Embryonic facial prominence (tissue), 1 donor: Measurements from ENCODE around the gene ADCY2.
A peak's percentile ranks its signal among the peaks of the same experiment; 100 is the strongest.

ENCODE experiments used
- DNase-seq: peaks from one replicate; pipeline ENCODE4 v3.0.0-alpha.2; 2016; ENCODE audit errors: extremely low spot score

Gene ADCY2

GRCh38 chr5:7741415-7742065, 345.6 kb downstream of the ADCY2 start:
- no peak for DNase-seq

DNA sequence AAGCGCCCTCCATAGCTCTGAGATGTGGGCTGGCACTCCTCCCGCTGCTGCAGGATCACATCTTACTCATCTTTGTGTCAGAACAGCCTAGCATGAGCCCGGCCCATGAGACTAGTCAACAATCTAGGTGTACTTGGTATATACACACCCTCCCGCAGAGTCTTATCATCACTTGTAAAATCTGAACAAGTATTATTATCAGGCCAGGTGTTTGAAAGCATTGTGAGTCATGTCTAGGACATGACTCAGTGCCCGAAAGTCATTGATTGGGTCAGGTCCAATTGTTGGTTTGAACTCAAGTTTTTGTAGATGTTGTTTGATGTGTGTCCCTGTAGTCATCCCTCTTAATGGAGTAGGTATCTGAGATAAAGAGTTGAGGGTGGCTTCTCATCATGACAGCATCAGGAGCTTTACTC, 346.3 kb downstream of the ADCY2 start:
- no peak for DNase-seq

GRCh38 chr5:7745882-7746610, 350.1 kb downstream of the ADCY2 start:
- peak; percentile 62 for DNase-seq

DNA sequence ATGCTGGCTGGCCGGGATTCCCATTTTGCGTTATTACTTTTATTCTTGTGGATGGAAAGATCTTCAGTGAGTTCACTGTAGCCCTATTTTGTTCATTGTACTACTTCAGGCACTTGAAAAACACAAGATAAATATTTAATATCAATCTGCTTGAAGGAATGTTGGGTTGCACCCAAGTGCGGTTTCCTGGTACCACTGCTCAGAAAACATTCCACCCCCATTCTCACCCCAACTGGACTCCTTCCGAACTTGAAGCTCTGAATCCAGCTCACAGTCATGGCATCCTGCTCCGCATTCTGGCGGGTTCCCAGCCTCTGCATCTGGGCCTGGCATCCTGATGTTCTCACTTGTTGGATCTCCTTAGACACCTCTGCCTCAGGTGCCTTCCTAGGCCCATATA, 351.8 kb downstream of the ADCY2 start:
- DNase-seq, result no peak

- no peak for DNase-seq
These were observed 353.7 kb downstream of the ADCY2 start for GRCh38 chr5:7749626-7750025.

- DNase-seq, result no peak
These were observed 355.9 kb downstream of the ADCY2 start for GRCh38 chr5:7751874-7752273.

GRCh38 chr5:7753181-7753580, 357.2 kb downstream of the ADCY2 start:
- DNase-seq, result no peak

DNA sequence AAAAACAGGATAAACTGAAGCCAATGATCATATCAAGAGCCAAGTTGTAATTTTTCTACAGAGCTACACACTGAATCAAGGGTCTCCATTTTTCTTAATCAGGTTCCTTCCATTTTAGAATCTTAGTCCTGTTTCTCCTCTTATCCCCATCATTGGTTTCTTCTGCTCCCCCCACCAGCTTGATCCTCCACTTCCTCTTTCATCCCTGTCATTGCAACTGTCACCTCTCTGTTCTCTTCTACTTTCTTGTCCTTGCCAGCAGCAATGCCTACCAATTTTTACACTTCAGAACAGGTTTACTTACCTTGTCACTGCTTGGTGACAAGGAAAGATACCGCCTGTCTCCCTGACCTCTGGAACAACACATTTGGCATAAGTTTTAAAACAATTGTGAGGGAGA, 357.7 kb downstream of the ADCY2 start:
- DNase-seq, result no peak

- DNase-seq, result no peak
These were observed 358.6 kb downstream of the ADCY2 start for GRCh38 chr5:7754490-7754889.

- no peak for DNase-seq
These were observed 359.2 kb downstream of the ADCY2 start for GRCh38 chr5:7754997-7755596.

- no peak for DNase-seq
These were observed 360.0 kb downstream of the ADCY2 start for GRCh38 chr5:7755958-7756357.

DNA sequence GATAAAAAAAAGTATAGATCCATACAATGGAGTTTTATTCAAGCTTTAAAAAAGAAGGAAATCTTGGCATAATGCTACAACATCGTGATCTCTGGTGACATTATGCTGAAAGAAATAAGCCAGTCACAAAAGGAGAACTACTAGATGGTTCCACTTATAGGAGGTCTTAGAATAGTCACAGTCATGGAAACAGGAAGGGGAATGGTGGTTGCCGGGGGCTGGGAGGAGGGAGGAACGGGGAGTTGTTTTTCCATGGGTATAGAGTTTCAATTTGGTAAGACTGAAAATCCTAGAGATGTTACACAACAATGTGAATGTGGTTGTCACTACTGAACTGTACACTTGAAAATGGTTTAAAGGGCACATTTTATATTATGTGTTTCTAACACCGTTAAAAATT, 360.5 kb downstream of the ADCY2 start:
- DNase-seq, result no peak

DNA sequence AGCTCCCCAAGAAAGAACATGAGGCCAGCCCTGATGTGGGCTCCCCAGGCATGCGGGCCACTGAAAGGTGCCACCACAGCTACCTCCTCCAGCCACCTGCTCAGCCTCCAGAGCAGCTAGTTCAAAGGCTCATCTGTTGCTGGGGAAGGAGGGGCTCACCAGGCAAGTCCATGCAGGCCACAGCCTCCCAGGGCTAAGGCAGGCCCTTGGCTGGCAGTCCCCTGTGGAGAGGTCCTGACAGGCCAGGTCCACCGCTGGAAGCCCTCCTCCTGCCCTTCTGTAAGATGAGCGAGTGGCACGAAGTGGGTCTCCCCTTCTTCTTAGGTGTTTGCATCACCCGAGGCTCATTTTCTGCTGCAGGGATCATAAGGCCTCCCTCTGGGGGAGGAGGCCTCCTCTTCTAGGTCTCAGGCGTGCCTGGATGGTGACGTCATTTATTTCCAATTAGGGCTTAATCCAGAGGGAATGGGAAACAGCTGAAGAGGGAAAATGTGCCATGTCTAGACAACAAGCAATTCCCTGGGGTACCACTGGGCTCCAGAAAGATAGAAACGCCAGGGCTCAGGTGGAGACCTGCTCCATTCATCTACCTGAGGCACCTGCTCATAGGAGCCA, 363.4 kb downstream of the ADCY2 start:
- DNase-seq, result no peak

DNA sequence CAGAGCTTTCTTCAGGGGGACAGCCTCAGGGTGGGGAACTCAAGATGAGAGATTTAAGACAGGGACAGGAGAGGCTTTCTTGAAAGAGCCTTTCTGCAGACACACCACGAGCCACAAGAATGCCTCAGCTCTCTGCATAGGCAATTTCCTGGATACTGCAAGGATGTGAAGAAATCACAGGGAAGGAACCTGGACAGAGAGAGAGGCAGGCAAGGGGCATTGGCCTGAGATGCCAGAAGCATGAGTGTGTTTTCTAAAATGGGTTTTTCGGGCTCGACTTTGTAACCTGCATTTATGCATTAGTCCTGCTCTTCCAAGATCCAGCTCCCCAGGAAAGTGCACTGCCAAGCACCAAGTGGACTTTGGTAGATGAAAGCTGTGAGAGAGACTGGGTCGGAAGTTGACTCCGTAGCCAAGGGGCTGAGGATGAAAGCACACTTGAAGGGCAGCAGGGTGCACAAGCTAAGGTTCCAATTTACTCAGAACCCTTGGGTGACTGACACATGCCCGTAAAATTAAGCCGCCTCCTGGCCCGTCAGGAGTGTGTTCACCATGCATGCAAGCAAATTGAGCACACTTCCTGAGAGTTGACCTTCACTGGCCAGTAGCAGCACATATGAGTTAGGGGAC, 364.1 kb downstream of the ADCY2 start:
- DNase-seq, result no peak

GRCh38 chr5:7762267-7762666, 366.3 kb downstream of the ADCY2 start:
- no peak for DNase-seq

- no peak for DNase-seq
These were observed 367.7 kb downstream of the ADCY2 start for GRCh38 chr5:7763621-7764072.

DNA sequence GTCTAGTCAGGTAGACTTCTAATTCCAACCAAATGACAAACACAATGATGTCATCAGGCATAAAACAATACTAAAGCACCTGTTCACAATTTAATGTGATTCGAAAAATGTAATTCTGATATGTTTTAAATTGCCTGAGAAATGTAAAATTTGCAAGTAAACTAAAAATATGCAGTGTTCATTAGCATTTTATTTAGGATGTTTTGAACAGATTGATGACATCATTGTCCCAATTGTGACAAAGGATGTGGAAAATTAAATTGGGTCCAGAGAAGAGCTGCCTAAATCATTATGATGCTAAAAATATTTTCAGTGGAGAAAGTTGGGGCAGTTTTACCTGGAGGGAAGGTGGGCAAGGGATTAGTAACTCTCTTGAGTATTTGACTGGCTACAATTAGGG, 368.5 kb downstream of the ADCY2 start:
- no peak for DNase-seq

DNA sequence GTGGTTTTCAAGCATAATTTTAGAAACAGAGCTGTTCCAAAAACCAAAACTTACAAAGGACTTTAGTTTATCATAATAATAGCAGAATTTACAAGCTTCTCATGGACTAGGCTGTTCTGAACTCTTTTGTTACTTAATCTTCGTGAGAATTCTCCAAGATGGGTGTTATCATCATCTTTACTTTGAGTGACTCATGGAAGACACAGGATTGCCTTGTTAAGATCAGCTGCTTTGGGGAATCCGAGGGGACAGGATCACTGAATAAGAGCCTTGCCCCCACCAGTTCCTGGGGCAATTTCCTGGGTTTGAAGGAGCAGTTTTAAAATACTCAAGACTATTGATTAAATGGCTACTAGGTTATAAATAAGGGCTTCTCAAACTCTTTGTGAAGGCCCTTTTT, 374.5 kb downstream of the ADCY2 start:
- DNase-seq, result no peak

GRCh38 chr5:7772141-7772540, 376.2 kb downstream of the ADCY2 start:
- no peak for DNase-seq

DNA sequence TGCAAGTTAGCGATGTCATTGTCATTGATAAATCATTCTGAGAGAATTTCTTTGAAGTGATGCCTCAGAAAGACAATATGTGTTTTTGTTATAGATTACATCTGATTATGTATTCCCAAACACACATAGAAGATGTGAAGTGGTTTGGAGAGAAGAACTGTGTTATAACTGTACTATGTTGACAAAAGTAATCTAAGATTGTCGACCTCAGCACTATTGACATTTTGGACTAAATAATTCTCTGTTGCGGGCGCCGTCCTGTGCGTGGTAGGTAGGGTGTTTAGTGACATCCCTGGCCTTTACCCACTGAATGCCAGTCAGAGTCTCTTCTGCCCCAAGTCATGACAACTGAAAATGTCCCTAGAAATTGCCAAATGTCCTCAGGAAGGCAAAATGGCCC, 377.2 kb downstream of the ADCY2 start:
- DNase-seq, result no peak

DNA sequence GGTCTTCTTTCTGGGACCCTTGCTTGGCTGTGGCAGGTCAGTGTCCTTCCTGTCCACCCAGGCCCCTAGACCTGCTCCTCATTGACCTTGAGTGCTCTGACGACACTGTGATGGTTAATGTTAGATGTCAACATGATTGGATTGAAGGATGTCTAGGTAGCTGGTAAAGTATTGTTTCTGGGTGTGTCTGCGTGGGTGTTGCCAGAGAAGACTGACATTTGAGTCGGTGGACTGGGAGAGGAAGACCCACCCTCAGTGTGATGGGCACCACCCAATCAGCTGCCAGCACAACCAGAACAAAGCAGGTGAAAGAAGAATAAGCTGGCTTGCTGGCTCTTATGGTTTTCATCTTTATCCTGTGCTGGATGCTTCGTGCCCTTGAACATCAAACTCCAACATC, 380.5 kb downstream of the ADCY2 start:
- DNase-seq, result no peak
